K562 (cell line): ENCODE results near the gene SELENOW. TPM values are rescaled to one million over a fixed set of nuclear protein-coding genes. Genes with fewer than 3 reads are reported as not detected.

ENCODE experiments used
- BCOR ChIP-seq: fragments of 450-650 bp; IDR thresholded peaks from 2 replicates; pipeline ENCODE4 v1.6.1; 2016
- ELF2 ChIP-seq: fragments of 250-450 bp; sonication (Bioruptor Pico); IDR thresholded peaks from 2 replicates; pipeline ENCODE4 v1.5.0; 2021; ENCODE audit warnings: mild to moderate bottlenecking
- FOXM1 ChIP-seq, 2 experiments: fragments of 450-650 bp in 1 of 2; sonication (generic) in 1 of 2; formaldehyde crosslinking in 1 of 2; IDR thresholded peaks; 2 replicates each; pipeline versions ENCODE4 v1.6.1 to v1.9.0; 2017 to 2022; ENCODE audit warnings: low read depth in 2 of 2, mild to moderate bottlenecking in 2 of 2, missing genetic modification reagents in 1 of 2, moderate library complexity in 1 of 2
- FOXP1 ChIP-seq: sonication (generic); formaldehyde crosslinking; IDR thresholded peaks from 2 replicates; pipeline ENCODE4 v1.8.0; 2022; ENCODE audit warnings: mild to moderate bottlenecking, missing genetic modification reagents
- GTF2E2 ChIP-seq: fragments of 200-800 bp; sonication (Bioruptor generic); IDR thresholded peaks from 2 replicates; pipeline ENCODE4 v1.6.1; 2016; ENCODE audit warnings: missing genetic modification characterization, missing compliant biosample characterization
- HLTF ChIP-seq: fragments of 450-650 bp; IDR thresholded peaks from 2 replicates; pipeline ENCODE4 v1.6.1; 2016
- KLF1 ChIP-seq: fragments of 450-650 bp; IDR thresholded peaks from 2 replicates; pipeline ENCODE4 v1.6.1; 2016; ENCODE audit warnings: missing genetic modification characterization, missing compliant biosample characterization
- RBBP5 ChIP-seq: fragments of 200-600 bp; sonication (generic); IDR thresholded peaks from 2 replicates; pipeline ENCODE4 v1.6.1; 2012; ENCODE audit warnings: borderline replicate concordance, mild to moderate bottlenecking, low read length, control low read depth, inconsistent platforms; ENCODE audit not compliant: insufficient read depth, poor library complexity, severe bottlenecking
- SMARCA5 ChIP-seq: fragments of 450-650 bp; IDR thresholded peaks from 2 replicates; pipeline ENCODE4 v1.6.1; 2016
- SMARCC2 ChIP-seq: fragments of 450-650 bp; IDR thresholded peaks from 2 replicates; pipeline ENCODE4 v1.6.1; 2017; ENCODE audit warnings: antibody characterized with exemption, moderate library complexity, mild to moderate bottlenecking, low read depth
- TCF3 ChIP-seq: sonication (generic); formaldehyde crosslinking; IDR thresholded peaks from 2 replicates; pipeline ENCODE4 v1.4.0; 2020; ENCODE audit warnings: mild to moderate bottlenecking, missing genetic modification reagents
- TEAD1 ChIP-seq, 2 experiments: fragments of 450-650 bp in 1 of 2; sonication (generic) in 1 of 2; formaldehyde crosslinking; IDR thresholded peaks; 2 replicates each; pipeline versions ENCODE4 v1.4.0 to v1.8.0; 2020 to 2022; ENCODE audit warnings: mild to moderate bottlenecking in 2 of 2, missing genetic modification reagents in 1 of 2
- ZNF589 ChIP-seq: fragments of 200-800 bp; sonication (Bioruptor generic); IDR thresholded peaks from 2 replicates; pipeline ENCODE4 v1.6.1; 2016; ENCODE audit warnings: low read depth, missing genetic modification characterization, missing compliant biosample characterization
- ZZZ3 ChIP-seq: fragments of 450-650 bp; IDR thresholded peaks from 2 replicates; pipeline ENCODE4 v1.6.1; 2016; ENCODE audit warnings: antibody characterized with exemption, mild to moderate bottlenecking, moderate library complexity
- polyA plus RNA-seq, 8 experiments: library from polyadenylated mRNA; depleted of rRNA in 4 of 8; stranded (reverse) in 5 of 8; unstranded in 3 of 8; fragments of >200 nt; fragmentation: Nextera tagmentation in 2 of 8; fragmentation: Illumina TruSeq in 1 of 8; extraction: Ambion mirVana in 2 of 8; extraction: Trizol in 1 of 8; gene quantifications; 2 replicates each; pipeline versions ENCODE4 v1.2.1 to v1.2.3, GENCODE V29; 2011 to 2014; ENCODE audit warnings: inconsistent platforms in 1 of 8, missing spikeins in 1 of 8
- total RNA-seq, 7 experiments: library from RNA; depleted of rRNA in 6 of 7; stranded (reverse); fragments of >200 nt in 6 of 7; fragmentation: Illumina TruSeq in 2 of 7; extraction: Trizol in 2 of 7; gene quantifications; 2 replicates each; pipeline versions ENCODE4 v1.2.1 to v1.2.3, GENCODE V29; 2011 to 2021; ENCODE audit warnings: low replicate concordance in 1 of 7
- TF ChIP-seq, protein P1 (sequence below): fragments of 200-800 bp; sonication (Bioruptor generic); IDR thresholded peaks from 2 replicates; pipeline ENCODE4 v1.6.1; 2017; ENCODE audit warnings: missing genetic modification characterization, missing compliant biosample characterization
- TF ChIP-seq, protein P2 (sequence below): fragments of 250-450 bp; sonication (Bioruptor Pico); IDR thresholded peaks from 2 replicates; pipeline ENCODE4 v1.4.0; 2020; ENCODE audit warnings: borderline replicate concordance
- TF ChIP-seq, protein P3 (sequence below): fragments of 250-450 bp; sonication (Bioruptor Pico); IDR thresholded peaks from 2 replicates; pipeline ENCODE4 v1.4.0; 2020; ENCODE audit warnings: mild to moderate bottlenecking, moderate library complexity
- TF ChIP-seq, protein P4 (sequence below): sonication (generic); formaldehyde crosslinking; IDR thresholded peaks from 2 replicates; pipeline ENCODE4 v1.8.0; 2022; ENCODE audit warnings: mild to moderate bottlenecking, missing genetic modification reagents, borderline replicate concordance
- TF ChIP-seq, protein P5 (sequence below): fragments of 450-650 bp; formaldehyde crosslinking; IDR thresholded peaks from 2 replicates; pipeline ENCODE4 v1.4.0; 2022; ENCODE audit warnings: mild to moderate bottlenecking, moderate library complexity

The SELENOW gene
- total and polyA plus RNA-seq, 9 of the 15 experiments (the other 6 are each of a cell fraction or from before 2014, with no cell fraction given) = 91.9 to 279 (median 156) TPM

GRCh38 chr19:47778049-47778953 lies at the start of gene SELENOW (continued):
- TF ChIP-seq, protein P1, sequence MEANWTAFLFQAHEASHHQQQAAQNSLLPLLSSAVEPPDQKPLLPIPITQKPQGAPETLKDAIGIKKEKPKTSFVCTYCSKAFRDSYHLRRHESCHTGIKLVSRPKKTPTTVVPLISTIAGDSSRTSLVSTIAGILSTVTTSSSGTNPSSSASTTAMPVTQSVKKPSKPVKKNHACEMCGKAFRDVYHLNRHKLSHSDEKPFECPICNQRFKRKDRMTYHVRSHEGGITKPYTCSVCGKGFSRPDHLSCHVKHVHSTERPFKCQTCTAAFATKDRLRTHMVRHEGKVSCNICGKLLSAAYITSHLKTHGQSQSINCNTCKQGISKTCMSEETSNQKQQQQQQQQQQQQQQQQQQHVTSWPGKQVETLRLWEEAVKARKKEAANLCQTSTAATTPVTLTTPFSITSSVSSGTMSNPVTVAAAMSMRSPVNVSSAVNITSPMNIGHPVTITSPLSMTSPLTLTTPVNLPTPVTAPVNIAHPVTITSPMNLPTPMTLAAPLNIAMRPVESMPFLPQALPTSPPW (CRISPR knock-in tag) = peak; percentile 54
- TF ChIP-seq, protein P2, sequence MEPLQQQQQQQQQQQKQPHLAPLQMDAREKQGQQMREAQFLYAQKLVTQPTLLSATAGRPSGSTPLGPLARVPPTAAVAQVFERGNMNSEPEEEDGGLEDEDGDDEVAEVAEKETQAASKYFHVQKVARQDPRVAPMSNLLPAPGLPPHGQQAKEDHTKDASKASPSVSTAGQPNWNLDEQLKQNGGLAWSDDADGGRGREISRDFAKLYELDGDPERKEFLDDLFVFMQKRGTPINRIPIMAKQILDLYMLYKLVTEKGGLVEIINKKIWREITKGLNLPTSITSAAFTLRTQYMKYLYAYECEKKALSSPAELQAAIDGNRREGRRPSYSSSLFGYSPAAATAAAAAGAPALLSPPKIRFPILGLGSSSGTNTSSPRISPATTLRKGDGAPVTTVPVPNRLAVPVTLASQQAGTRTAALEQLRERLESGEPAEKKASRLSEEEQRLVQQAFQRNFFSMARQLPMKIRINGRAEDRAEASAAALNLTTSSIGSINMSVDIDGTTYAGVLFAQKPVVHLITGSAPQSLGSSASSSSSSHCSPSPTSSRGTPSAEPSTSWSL = no peak
- 0 out of 2 replicates have a peak, but pooled peaks have one; percentile 10 for TF ChIP-seq TCF3 (CRISPR knock-in tag)
- peak; percentile 72; the same call in 1 of the 2 replicates for TF ChIP-seq HLTF
- 0 out of 2 replicates have a peak, but pooled peaks have one; percentile 11 for TF ChIP-seq SMARCA5
- TF ChIP-seq, protein P3, sequence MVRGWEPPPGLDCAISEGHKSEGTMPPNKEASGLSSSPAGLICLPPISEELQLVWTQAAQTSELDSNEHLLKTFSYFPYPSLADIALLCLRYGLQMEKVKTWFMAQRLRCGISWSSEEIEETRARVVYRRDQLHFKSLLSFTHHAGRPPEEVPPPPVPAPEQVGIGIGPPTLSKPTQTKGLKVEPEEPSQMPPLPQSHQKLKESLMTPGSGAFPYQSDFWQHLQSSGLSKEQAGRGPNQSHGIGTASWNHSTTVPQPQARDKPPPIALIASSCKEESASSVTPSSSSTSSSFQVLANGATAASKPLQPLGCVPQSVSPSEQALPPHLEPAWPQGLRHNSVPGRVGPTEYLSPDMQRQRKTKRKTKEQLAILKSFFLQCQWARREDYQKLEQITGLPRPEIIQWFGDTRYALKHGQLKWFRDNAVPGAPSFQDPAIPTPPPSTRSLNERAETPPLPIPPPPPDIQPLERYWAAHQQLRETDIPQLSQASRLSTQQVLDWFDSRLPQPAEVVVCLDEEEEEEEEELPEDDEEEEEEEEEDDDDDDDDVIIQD (CRISPR knock-in tag) = no peak
- peak; percentile 64; the same call in 1 of the 2 replicates for TF ChIP-seq ELF2 (CRISPR knock-in tag)
- peak; percentile 55 for TF ChIP-seq BCOR
- no peak; the same call in 1 of the 2 replicates for TF ChIP-seq GTF2E2
- TF ChIP-seq, protein P4, sequence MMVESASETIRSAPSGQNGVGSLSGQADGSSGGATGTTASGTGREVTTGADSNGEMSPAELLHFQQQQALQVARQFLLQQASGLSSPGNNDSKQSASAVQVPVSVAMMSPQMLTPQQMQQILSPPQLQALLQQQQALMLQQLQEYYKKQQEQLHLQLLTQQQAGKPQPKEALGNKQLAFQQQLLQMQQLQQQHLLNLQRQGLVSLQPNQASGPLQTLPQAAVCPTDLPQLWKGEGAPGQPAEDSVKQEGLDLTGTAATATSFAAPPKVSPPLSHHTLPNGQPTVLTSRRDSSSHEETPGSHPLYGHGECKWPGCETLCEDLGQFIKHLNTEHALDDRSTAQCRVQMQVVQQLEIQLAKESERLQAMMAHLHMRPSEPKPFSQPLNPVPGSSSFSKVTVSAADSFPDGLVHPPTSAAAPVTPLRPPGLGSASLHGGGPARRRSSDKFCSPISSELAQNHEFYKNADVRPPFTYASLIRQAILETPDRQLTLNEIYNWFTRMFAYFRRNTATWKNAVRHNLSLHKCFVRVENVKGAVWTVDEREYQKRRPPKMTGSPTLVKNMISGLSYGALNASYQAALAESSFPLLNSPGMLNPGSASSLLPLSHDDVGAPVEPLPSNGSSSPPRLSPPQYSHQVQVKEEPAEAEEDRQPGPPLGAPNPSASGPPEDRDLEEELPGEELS (CRISPR knock-in tag) = no peak
- peak in 1 of 2 experiments; percentile 66; a peak in 2 of 4 replicates for TF ChIP-seq TEAD1 (CRISPR knock-in tag; IDR thresholded peaks at IDR 0.05)
- no peak for TF ChIP-seq ZZZ3
- TF ChIP-seq SMARCC2 = no peak
- TF ChIP-seq, protein P5, sequence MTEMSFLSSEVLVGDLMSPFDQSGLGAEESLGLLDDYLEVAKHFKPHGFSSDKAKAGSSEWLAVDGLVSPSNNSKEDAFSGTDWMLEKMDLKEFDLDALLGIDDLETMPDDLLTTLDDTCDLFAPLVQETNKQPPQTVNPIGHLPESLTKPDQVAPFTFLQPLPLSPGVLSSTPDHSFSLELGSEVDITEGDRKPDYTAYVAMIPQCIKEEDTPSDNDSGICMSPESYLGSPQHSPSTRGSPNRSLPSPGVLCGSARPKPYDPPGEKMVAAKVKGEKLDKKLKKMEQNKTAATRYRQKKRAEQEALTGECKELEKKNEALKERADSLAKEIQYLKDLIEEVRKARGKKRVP (CRISPR knock-in tag) = no peak
- peak; percentile 46; the same call in 1 of the 2 replicates for TF ChIP-seq FOXP1
- no peak for TF ChIP-seq FOXM1 (IDR thresholded peaks at IDR 0.05; ENCODE audit: low read depth)
- TF ChIP-seq FOXM1 (CRISPR knock-in tag; IDR thresholded peaks at IDR 0.05; ENCODE audit: low read depth) = no peak
- TF ChIP-seq RBBP5 = peak; percentile 57
- peak; percentile 96 for TF ChIP-seq KLF1
- TF ChIP-seq ZNF589 (CRISPR knock-in tag) = 0 out of 2 replicates have a peak, but pooled peaks have one; percentile 54
